K562 (cell line): ENCODE results near the gene TGFBR3L.

ENCODE experiments used
- DDX20 ChIP-seq: fragments of 450-650 bp; IDR thresholded peaks from 2 replicates; pipeline ENCODE4 v1.6.1; 2016; ENCODE audit warnings: missing genetic modification characterization, low read depth, mild to moderate bottlenecking, missing compliant biosample characterization, moderate library complexity
- GATAD2A ChIP-seq: fragments of 450-650 bp; IDR thresholded peaks from 2 replicates; pipeline ENCODE4 v1.6.1; 2017
- MYBL2 ChIP-seq, 2 experiments: fragments of 450-650 bp in 1 of 2; sonication (generic) in 1 of 2; formaldehyde crosslinking in 1 of 2; IDR thresholded peaks; 2 replicates each; pipeline versions ENCODE4 v1.6.1 to v1.8.1; 2017 to 2022; ENCODE audit warnings: borderline replicate concordance in 1 of 2, inconsistent platforms in 1 of 2, low read depth in 1 of 2, mild to moderate bottlenecking in 1 of 2, missing genetic modification reagents in 1 of 2, moderate library complexity in 1 of 2
- POLR2A ChIP-seq: fragments of 450-650 bp; conservative IDR thresholded peaks from 2 replicates; pipeline ENCODE4 v1.6.1; 2016
- SRF ChIP-seq, 2 experiments: fragments of 250-450, 450-650 bp in 1 of 2; sonication (Bioruptor Pico) in 1 of 2; sonication (generic) in 1 of 2; formaldehyde crosslinking; IDR thresholded peaks; 2 replicates each; pipeline versions ENCODE4 v1.5.0 to v1.5.1; 2020 to 2022; ENCODE audit warnings: mild to moderate bottlenecking in 1 of 2, missing genetic modification reagents in 1 of 2
- TF ChIP-seq, protein P1 (sequence below): IDR thresholded peaks from 2 replicates; pipeline ENCODE4 v1.6.1; 2014; ENCODE audit warnings: antibody characterized with exemption
- TF ChIP-seq, protein P2 (sequence below), 2 experiments: IDR thresholded peaks; 2 replicates each; pipeline ENCODE4 v1.6.1; 2012; ENCODE audit warnings: improper control_type of control experiment in 2 of 2, low read depth in 2 of 2, low read length in 2 of 2, borderline replicate concordance in 1 of 2

DNA sequence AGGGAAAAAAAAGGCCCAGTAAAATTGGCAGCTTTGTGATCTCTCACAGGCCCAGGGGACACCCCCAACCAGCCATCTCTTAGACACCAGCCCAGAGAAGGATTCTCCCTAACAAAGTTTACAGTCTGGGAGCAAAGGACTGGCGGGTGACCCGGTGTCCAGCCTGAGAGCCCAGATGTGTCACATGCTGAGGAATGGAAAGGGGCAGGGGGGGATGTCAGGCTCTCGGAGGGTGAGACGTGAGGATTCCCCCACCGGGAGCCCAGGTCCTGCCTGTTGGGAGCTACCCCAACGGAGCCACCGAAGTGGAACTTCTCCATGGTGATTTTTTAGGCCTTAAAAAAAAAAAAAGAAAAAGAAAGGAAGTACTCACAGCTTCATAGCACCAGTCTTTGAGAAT, 16.1 kb downstream of the TGFBR3L start:
- no peak for TF ChIP-seq MYBL2 (IDR thresholded peaks at IDR 0.05; ENCODE audit: low read depth)
- TF ChIP-seq MYBL2 (CRISPR knock-in tag; IDR thresholded peaks at IDR 0.05; ENCODE audit: borderline replicate concordance) = no peak
- TF ChIP-seq GATAD2A = no peak
- TF ChIP-seq, protein P1, sequence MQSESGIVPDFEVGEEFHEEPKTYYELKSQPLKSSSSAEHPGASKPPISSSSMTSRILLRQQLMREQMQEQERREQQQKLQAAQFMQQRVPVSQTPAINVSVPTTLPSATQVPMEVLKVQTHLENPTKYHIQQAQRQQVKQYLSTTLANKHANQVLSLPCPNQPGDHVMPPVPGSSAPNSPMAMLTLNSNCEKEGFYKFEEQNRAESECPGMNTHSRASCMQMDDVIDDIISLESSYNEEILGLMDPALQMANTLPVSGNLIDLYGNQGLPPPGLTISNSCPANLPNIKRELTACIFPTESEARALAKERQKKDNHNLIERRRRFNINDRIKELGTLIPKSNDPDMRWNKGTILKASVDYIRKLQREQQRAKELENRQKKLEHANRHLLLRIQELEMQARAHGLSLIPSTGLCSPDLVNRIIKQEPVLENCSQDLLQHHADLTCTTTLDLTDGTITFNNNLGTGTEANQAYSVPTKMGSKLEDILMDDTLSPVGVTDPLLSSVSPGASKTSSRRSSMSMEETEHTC = no peak
- TF ChIP-seq, protein P2, sequence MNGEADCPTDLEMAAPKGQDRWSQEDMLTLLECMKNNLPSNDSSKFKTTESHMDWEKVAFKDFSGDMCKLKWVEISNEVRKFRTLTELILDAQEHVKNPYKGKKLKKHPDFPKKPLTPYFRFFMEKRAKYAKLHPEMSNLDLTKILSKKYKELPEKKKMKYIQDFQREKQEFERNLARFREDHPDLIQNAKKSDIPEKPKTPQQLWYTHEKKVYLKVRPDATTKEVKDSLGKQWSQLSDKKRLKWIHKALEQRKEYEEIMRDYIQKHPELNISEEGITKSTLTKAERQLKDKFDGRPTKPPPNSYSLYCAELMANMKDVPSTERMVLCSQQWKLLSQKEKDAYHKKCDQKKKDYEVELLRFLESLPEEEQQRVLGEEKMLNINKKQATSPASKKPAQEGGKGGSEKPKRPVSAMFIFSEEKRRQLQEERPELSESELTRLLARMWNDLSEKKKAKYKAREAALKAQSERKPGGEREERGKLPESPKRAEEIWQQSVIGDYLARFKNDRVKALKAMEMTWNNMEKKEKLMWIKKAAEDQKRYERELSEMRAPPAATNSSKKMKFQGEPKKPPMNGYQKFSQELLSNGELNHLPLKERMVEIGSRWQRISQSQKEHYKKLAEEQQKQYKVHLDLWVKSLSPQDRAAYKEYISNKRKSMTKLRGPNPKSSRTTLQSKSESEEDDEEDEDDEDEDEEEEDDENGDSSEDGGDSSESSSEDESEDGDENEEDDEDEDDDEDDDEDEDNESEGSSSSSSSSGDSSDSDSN (IDR thresholded peaks at IDR 0.05; ENCODE audit: borderline replicate concordance in 1 of 2, low read depth in 2 of 2, low read length in 2 of 2) = no peak
- TF ChIP-seq DDX20 = no peak
- no peak for TF ChIP-seq POLR2A
- no peak for TF ChIP-seq SRF (CRISPR knock-in tag; IDR thresholded peaks at IDR 0.05)
